HG02970 (cell line): ENCODE results near the gene TSEN2.

Experiments used
- ATAC-seq: cut with Tn5 transposase; IDR thresholded peaks from one replicate; pipeline ENCODE4 v1.9.1; 2021; ENCODE audit warnings: mild to moderate bottlenecking, moderate library complexity, moderate number of reproducible peaks; ENCODE audit not compliant: unreplicated experiment, low FRiP score

TSEN2 gene

DNA sequence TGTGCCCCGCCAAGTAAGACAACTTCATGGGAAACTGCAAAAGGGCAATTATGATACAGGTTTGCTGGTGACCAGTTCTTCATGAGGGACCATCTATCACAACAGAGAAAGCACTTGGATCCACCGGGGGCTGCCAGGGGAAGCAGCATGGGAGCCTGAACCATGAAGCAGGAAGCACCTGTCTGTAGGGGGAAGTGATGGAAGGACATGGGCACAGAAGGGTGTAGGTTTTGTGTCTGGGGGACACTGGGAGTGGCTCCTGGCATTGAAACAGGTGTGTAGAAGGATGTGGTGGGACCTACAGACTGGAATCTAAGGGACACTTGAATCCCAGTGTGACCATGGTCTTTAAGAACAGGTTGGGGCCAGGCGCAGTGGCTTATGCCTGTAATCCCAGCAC is 95.2 kb downstream of the TSEN2 start:
- no peak for ATAC-seq

DNA sequence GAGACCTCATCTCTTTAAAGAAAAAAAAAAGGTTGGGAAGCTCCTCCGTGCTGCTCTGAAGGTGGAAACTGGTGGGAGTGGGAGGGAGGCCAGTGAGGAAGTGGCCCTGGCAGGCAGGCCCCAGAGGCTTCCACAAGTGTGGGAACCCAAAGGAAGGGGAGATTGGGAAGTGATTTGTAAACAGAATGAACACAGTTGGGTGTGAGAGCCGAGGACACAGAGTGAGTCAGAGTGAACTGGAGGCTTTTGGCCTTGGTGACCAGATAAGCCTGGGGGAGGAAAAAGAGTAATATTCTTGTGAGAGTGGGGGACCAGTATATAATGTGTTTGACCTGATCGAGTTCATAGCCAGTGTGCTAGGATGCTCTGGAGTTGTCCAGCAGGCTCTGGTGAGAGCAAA is 95.6 kb downstream of the TSEN2 start:
- ATAC-seq: no peak

DNA sequence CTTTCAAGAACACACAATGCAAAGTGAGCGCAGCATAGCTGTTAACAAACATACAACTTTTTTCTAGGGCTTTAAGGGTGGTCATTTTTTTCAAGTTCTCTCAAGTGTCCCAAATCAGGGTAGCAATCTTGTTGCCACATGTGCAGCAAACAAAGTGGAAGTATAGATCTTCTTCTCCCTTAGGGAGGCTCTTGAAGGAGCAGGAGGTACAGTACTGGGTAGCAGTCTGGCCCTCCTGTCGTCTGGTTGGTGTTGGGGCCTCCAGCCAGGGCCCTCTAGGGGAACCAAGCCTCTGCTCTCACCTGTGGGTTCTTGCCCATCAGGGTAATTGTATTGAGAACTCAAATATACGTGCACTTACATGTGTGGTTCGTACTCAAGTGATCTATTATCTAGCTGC is 98.5 kb downstream of the TSEN2 start:
- no peak for ATAC-seq
